H9 (cell line): ENCODE data around the gene C1QL4. TPM values are rescaled to one million over a fixed set of nuclear protein-coding genes. Genes with fewer than 3 reads are reported as not detected.

Experiments
- DNase-seq: peaks from one replicate; pipeline ENCODE4 v3.0.0-alpha.2; 2017
- H2AFZ ChIP-seq: one replicate; pipeline ENCODE4 v1.6.1; 2013; ENCODE audit warnings: mild to moderate bottlenecking, low read length, control low read depth, moderate library complexity
- H2AK5ac ChIP-seq: 2 replicates; pipeline ENCODE4 v1.6.1; 2013; ENCODE audit warnings: low read length, control low read depth, mixed read lengths; ENCODE audit not compliant: insufficient read length
- H2BK120ac ChIP-seq: one replicate; pipeline ENCODE4 v1.6.1; 2013; ENCODE audit warnings: low read depth, mild to moderate bottlenecking, low read length, control low read depth, inconsistent platforms; ENCODE audit not compliant: poor library complexity, severe bottlenecking
- H2BK12ac ChIP-seq: 2 replicates; pipeline ENCODE4 v1.6.1; 2013; ENCODE audit warnings: low read length, control low read depth, mixed read lengths, low read depth; ENCODE audit not compliant: insufficient read length
- H2BK15ac ChIP-seq: 2 replicates; pipeline ENCODE4 v1.6.1; 2013; ENCODE audit warnings: low read depth, low read length, control low read depth
- H2BK20ac ChIP-seq: one replicate; pipeline ENCODE4 v1.6.1; 2013; ENCODE audit warnings: low read depth, mild to moderate bottlenecking, low read length, control low read depth, inconsistent platforms; ENCODE audit not compliant: poor library complexity, severe bottlenecking
- H2BK5ac ChIP-seq: 2 replicates; pipeline ENCODE4 v1.6.1; 2013; ENCODE audit warnings: low read length, control low read depth, mixed read lengths; ENCODE audit not compliant: insufficient read length
- H3K14ac ChIP-seq: 2 replicates; pipeline ENCODE4 v1.6.1; 2013; ENCODE audit warnings: low read length, control low read depth; ENCODE audit not compliant: insufficient read depth
- H3K18ac ChIP-seq: 2 replicates; pipeline ENCODE4 v1.6.1; 2013; ENCODE audit warnings: low read depth, mild to moderate bottlenecking, mixed read lengths, low read length, control low read depth; ENCODE audit not compliant: insufficient read length
- H3K23ac ChIP-seq: 2 replicates; pipeline ENCODE4 v1.6.1; 2013; ENCODE audit warnings: low read length, control low read depth, mixed read lengths, low read depth; ENCODE audit not compliant: insufficient read length
- H3K23me2 ChIP-seq: 2 replicates; pipeline ENCODE4 v1.6.1; 2013; ENCODE audit warnings: low read depth, mild to moderate bottlenecking, mixed read lengths, low read length, control low read depth; ENCODE audit not compliant: insufficient read length, poor library complexity, severe bottlenecking
- H3K27ac ChIP-seq: 2 replicates; pipeline ENCODE4 v1.5.1; 2013; ENCODE audit warnings: low read length, control low read depth, mixed read lengths, low read depth; ENCODE audit not compliant: insufficient read length
- H3K27me3 ChIP-seq: 2 replicates; pipeline ENCODE4 v1.6.1; 2013; ENCODE audit warnings: low read length, control low read depth, inconsistent platforms; ENCODE audit not compliant: insufficient read depth
- H3K4ac ChIP-seq: 2 replicates; pipeline ENCODE4 v1.6.1; 2013; ENCODE audit warnings: low read depth, mild to moderate bottlenecking, control low read depth, inconsistent platforms, low read length, moderate library complexity
- H3K4me1 ChIP-seq: 2 replicates; pipeline ENCODE4 v1.6.1; 2013; ENCODE audit warnings: low read length, control low read depth, inconsistent platforms; ENCODE audit not compliant: insufficient read depth
- H3K4me2 ChIP-seq: 2 replicates; pipeline ENCODE4 v1.6.1; 2013; ENCODE audit warnings: low read length, control low read depth, mixed read lengths; ENCODE audit not compliant: insufficient read length, insufficient read depth
- H3K56ac ChIP-seq: 2 replicates; pipeline ENCODE4 v1.6.1; 2013; ENCODE audit warnings: low read depth, mild to moderate bottlenecking, mixed read lengths, low read length, control low read depth; ENCODE audit not compliant: insufficient read length
- H3K79me1 ChIP-seq: 2 replicates; pipeline ENCODE4 v1.6.1; 2013; ENCODE audit warnings: low read depth, mild to moderate bottlenecking, moderate library complexity, low read length, control low read depth, inconsistent platforms; ENCODE audit not compliant: insufficient read depth, poor library complexity, severe bottlenecking
- H3K79me2 ChIP-seq: 2 replicates; pipeline ENCODE4 v1.6.1; 2013; ENCODE audit warnings: low read length, control low read depth, inconsistent platforms; ENCODE audit not compliant: insufficient read depth
- H3K9ac ChIP-seq: 2 replicates; pipeline ENCODE4 v1.6.1; 2013; ENCODE audit warnings: low read length, control low read depth, mixed read lengths; ENCODE audit not compliant: insufficient read length; ENCODE audit errors: extremely low read depth
- H3K9me3 ChIP-seq: one replicate; pipeline ENCODE4 v1.6.1; 2013; ENCODE audit warnings: low read depth, low read length, inconsistent platforms; ENCODE audit not compliant: control insufficient read depth
- H3T11ph ChIP-seq: one replicate; pipeline ENCODE4 v1.6.1; 2013; ENCODE audit warnings: mild to moderate bottlenecking, low read length, control low read depth, inconsistent platforms
- H4K20me1 ChIP-seq: one replicate; pipeline ENCODE4 v1.6.1; 2013; ENCODE audit not compliant: control insufficient read depth, insufficient read length, insufficient read depth
- H4K5ac ChIP-seq: 2 replicates; pipeline ENCODE4 v1.6.1; 2013; ENCODE audit warnings: low read depth, mild to moderate bottlenecking, mixed read lengths, low read length, control low read depth; ENCODE audit not compliant: insufficient read length
- H4K8ac ChIP-seq: replicated peaks from 2 replicates; pipeline ENCODE4 v1.6.1; 2013; ENCODE audit warnings: low read length, control low read depth, mixed read lengths, low read depth; ENCODE audit not compliant: insufficient read length
- H4K91ac ChIP-seq: 2 replicates; pipeline ENCODE4 v1.6.1; 2013; ENCODE audit warnings: low read depth, mild to moderate bottlenecking, moderate library complexity, mixed read lengths, low read length, control low read depth; ENCODE audit not compliant: insufficient read length
- H3K27ac Mint-ChIP-seq, 3 experiments: 2 replicates in 2 of 3; 3 replicates in 1 of 3; pipeline ENCODE4 v1.8.0; 2020 to 2021; ENCODE audit warnings: mixed read lengths in 3 of 3, mild to moderate bottlenecking in 1 of 3, moderate library complexity in 1 of 3
- H3K27me3 Mint-ChIP-seq: 2 replicates; pipeline ENCODE4 v1.8.0; 2021; ENCODE audit warnings: low read depth, mild to moderate bottlenecking, moderate library complexity, mixed read lengths
- H3K36me3 Mint-ChIP-seq, 3 experiments: 2 replicates in 2 of 3; 3 replicates in 1 of 3; pipeline ENCODE4 v1.8.0; 2020 to 2021; ENCODE audit warnings: low read depth in 3 of 3, mixed read lengths in 3 of 3; ENCODE audit not compliant: insufficient read depth in 1 of 3
- H3K4me1 Mint-ChIP-seq, 2 experiments: 2 replicates each; pipeline ENCODE4 v1.8.0; 2020; ENCODE audit warnings: mixed read lengths in 2 of 2
- H3K4me3 Mint-ChIP-seq, 2 experiments: 2 replicates in 1 of 2; 3 replicates in 1 of 2; pipeline ENCODE4 v1.8.0; 2020 to 2021; ENCODE audit warnings: mild to moderate bottlenecking in 2 of 2, mixed read lengths in 2 of 2, moderate library complexity in 1 of 2
- H3K9me3 Mint-ChIP-seq, 2 experiments: 2 replicates in 1 of 2; 3 replicates in 1 of 2; pipeline ENCODE4 v1.8.0; 2020; ENCODE audit warnings: mild to moderate bottlenecking in 2 of 2, mixed read lengths in 2 of 2, moderate library complexity in 1 of 2
- CTCF ChIP-seq: fragments of 200-600 bp; sonication (generic); conservative IDR thresholded peaks from 3 replicates; pipeline ENCODE4 v1.8.0; 2021; ENCODE audit warnings: antibody characterized with exemption, mild to moderate bottlenecking
- WGBS: extraction: QIAGEN DNeasy Blood & Tissue Kit; methylation state at CpG from one replicate; pipeline ENCODE4 v1.1.7; 2013; ENCODE audit warnings: missing lambda C conversion rate, low lambda C conversion rate, mixed read lengths; ENCODE audit not compliant: insufficient read length; ENCODE audit errors: extremely low coverage; 5-methylcytosine and 5-hydroxymethylcytosine counted together
- total RNA-seq: library from RNA; stranded (reverse); gene quantifications from 2 replicates; pipeline ENCODE4 v1.2.1, GENCODE V29; 2021

C1QL4 gene
- total RNA-seq, 1 experiment from 2014 or later: 1.9 TPM

GRCh38 chr12:49345051-49345824, 8.2 kb upstream of the C1QL4 start:
- H3K4me1 Mint-ChIP-seq: peaks cover 41 to 46% of the 10 kb centered on the region in 2 experiments

More at GRCh38 chr12:49345051-49345824, 8.2 kb upstream of the C1QL4 start:
- peaks cover 98% of the 10 kb centered on the region for H3K27me3 Mint-ChIP-seq
- no peak for TF ChIP-seq CTCF
- Histone ChIP-seq H2AFZ (no peak overlapping the region), H3K18ac (no peak overlapping the region), H2AK5ac (no peak overlapping the region), H3K79me2 (no peaks in the 10 kb centered on the region), H2BK20ac (no peak overlapping the region), H2BK120ac (no peak overlapping the region), H3K27ac (no peak overlapping the region), H2BK5ac (no peak overlapping the region), H3K4me1 (peaks cover 7% of the 10 kb centered on the region; the same call in 1 of the 2 replicates), H3K14ac (no peak overlapping the region), H3K23ac (no peak overlapping the region), H3K9me3 (no peaks in the 10 kb centered on the region), H4K8ac (no peak overlapping the region), H3K23me2 (peaks cover 36% of the 10 kb centered on the region), H3K27me3 (peaks cover 73% of the 10 kb centered on the region), H3K4me2 (peak overlapping the region; percentile 45), H2BK15ac (no peak overlapping the region), H3K4ac (no peak overlapping the region), H3K9ac (no peak overlapping the region), H3K56ac (no peak overlapping the region), H4K5ac (no peak overlapping the region), H2BK12ac (no peak overlapping the region), H4K91ac (no peak overlapping the region), H3T11ph (no peak overlapping the region), H4K20me1 (peaks cover 3% of the 10 kb centered on the region), H3K79me1 (no peaks in the 10 kb centered on the region)
- DNase-seq: peak; percentile 61
- H3K4me3 Mint-ChIP-seq: peak overlapping the region; percentile 61 to 87
- WGBS: no CpG with 5 or more reads among the region's 70 CpGs
- H3K9me3 Mint-ChIP-seq: peaks cover 1 to 3% of the 10 kb centered on the region in 2 experiments; a peak in 2 of 5 replicates
- no peak overlapping the region for H3K27ac Mint-ChIP-seq
- peaks cover 0 to 1% (median 0%) of the 10 kb centered on the region in 3 experiments; a peak in 1 of 7 replicates for H3K36me3 Mint-ChIP-seq
